Right ventricle myocardium inferior (tissue), 1 donor: ENCODE measurements around the gene ATP2B2. TPM values are rescaled to one million over a fixed set of nuclear protein-coding genes. Genes with fewer than 3 reads are reported as not detected.

Experiments used
- ATAC-seq: fragments of 200-7000 bp; cut with Tn5 transposase; one replicate; pipeline ENCODE4 v1.9.1; 2020; ENCODE audit warnings: mild to moderate bottlenecking, moderate library complexity
- DNase-seq: peaks from one replicate; pipeline ENCODE4 v3.0.0; 2021; ENCODE audit errors: missing footprints
- intact Hi-C: fragments of 100-400 bp; cut with DNase I; formaldehyde crosslinking; loops from one replicate; pipeline ENCODE4 v1.11.0; 2022
- total RNA-seq: library from RNA; stranded (reverse); fragmentation: NEBNext Ultra II Directional; extraction: Animal tissue kit (Norgen Biotek cat#: 25700); gene quantifications from one replicate; pipeline ENCODE4 v1.2.1, GENCODE V29; 2021
- donor health status: DM: no; HTN: yes; CAD: no; lungs with severe emphysema.

Gene ATP2B2
- total RNA-seq, 1 donor from 2014 or later, result 0.14 TPM

- ATAC-seq (no peak), DNase-seq (peak; percentile 28)
- intact Hi-C loops, result no loop called here
Measured at GRCh38 chr3:10337323-10338163, 167.8 kb downstream of the ATP2B2 start.

- no peak for ATAC-seq
- DNase-seq, result peak; percentile 64
Measured at GRCh38 chr3:10336761-10337160, 168.6 kb downstream of the ATP2B2 start.

DNA sequence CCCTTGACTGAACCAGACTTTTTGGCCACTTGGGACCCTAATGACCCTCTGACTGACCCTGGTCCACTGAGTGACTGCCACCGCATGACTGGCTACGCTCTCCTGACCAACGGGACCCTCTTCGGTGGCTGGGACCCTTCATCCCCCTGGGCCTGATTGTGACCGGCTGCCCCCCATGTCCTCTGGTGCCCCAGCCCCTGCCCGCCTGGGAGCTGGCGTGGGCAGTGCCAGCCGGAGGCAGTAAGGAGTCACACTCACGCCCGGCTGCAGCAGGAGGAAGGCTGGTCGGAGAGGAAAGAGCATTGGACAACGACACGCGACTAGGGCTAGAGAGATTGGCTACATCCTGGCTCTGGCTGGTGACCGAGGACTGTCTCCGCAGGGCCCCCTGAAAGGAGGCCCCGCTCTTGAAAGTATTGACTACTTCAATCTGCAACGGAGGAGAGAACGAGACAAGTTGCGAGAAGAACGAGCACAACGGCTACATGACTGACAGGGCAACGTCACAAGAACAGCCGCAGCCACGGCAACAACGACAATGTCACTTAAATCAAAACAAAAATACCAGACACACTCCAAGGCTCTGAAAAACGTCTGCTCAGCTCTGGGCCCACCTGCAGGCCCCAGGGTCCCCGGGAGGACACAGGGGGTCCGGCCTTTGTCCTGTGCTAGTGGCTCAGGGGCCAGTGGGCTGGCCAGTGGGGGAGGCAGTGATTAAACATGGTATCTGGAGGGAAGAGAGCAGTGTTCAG is 169.3 kb downstream of the ATP2B2 start:
- peak; percentile 40 for DNase-seq
- no peak for ATAC-seq
- intact Hi-C loops, result no loop called here

More at GRCh38 chr3:10336761-10337160, 168.6 kb downstream of the ATP2B2 start:
- intact Hi-C loops, result no loop called here

DNA sequence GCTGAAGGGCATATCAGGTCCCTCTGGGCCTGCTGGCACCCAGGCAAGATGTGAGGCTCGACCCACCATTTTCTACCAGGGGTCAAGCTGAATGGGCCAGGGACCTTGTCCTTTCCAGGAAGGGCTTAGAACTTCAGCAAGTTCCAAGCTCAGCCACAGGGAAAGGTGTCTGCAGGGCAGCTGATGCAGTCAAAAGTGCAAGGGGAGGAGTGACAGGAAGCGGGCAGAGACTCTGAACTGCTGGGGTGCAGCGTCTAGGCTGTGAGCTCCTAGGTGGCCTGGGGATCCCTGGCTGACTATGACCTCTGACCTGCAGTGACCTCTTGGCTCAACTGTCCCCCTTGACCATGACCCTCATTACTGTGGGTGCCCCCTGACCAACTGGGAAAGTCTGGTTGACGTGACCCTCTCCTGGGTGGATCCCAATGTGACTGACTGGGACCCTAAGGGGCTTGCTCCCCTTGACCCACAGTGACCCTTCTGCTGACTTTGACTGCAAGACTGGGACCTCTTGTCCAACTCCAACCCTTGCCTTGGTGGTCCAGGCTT is 170.1 kb downstream of the ATP2B2 start:
- DNase-seq (peak; percentile 28), ATAC-seq (no peak)
- intact Hi-C loops, result no loop called here

GRCh38 chr3:10334459-10334858 is 170.9 kb downstream of the ATP2B2 start:
- no peak for ATAC-seq
- DNase-seq, result peak; percentile 55
- intact Hi-C loops, result no loop called here

DNA sequence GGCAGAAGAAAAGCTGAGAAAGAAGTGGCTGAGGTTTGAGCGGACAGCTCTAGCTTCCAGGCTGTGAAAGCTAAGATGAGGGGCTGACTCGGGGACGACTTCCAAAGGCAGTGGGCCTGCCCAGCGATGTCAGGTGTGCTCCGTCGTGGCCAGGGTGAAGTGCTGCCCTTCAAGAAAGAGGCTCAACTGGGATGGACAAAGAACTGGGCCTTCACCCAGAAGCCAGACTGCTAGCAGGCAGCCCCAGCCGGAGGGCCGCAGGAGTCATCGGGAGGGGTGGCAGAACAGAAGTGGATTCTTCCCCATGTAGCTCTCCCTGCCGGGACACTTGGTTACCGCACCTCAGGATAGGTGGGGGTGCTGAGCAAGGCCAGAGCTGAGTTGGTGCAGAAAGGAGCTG is 171.3 kb downstream of the ATP2B2 start:
- ATAC-seq, result no peak
- intact Hi-C loops, result no loop called here
- peak; percentile 44 for DNase-seq

DNA sequence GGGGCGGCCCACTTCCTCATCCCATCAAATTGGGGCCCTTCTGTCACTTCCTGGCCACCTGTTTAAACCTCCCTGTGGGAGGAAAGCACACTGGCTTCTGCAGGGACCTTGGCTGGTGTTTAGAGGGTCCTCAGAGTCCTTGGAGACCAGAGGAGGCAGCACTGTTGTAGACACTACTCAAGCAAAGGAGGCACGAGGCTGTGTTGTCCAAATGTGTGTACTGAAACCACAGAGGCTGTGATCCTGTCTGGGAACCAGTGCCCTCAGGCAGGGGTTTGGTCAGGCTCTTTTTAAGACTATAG is 172.1 kb downstream of the ATP2B2 start:
- no peak for ATAC-seq
- intact Hi-C loops, result no loop called here

DNA sequence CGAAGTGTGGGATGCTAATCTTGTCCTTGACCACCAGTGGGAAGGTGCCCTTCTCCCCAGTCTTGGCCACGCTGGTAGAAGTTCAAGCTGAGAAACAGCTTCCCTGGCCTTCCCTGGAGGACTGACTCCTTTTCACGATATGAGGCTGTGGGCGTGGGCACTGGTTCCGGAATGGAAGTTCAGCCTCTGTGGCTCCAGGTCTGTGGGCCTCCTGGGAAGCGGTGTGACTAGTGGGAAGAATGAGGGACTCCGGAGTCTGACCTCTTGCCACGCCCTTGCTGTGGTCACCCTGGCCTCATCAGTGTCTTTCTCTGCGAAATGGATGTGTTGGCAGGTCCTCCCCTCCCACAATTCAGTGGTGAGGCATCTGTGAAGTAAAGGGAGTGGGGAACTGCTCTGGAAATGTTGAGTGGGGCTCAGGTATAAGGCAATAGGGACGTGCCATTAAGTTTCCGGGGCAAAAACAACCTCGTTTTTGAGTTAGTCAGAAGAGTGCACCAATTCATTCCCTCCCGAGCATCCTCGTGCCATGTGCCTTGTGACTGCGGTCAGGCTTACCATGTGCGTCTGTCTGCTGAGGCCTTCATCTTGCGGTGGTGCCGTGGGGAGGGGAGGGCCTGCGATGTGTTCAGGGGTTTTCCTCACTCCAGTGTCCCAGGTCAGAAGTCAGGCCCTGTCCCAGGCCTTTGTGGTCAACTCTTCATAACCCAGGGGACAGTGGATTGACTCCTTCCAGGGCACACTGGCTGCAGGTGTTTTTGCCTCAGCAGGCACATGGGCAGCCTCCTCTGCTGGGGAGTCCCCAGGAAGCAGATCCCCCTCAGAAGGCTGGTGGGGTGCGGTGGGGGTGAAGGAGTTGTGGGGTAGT is 172.7 kb downstream of the ATP2B2 start:
- DNase-seq (peak; percentile 25), ATAC-seq (no peak)
- intact Hi-C loops, result no loop called here

More for the DNA sequence above, 172.1 kb downstream of the ATP2B2 start:
- DNase-seq, result no peak

DNA sequence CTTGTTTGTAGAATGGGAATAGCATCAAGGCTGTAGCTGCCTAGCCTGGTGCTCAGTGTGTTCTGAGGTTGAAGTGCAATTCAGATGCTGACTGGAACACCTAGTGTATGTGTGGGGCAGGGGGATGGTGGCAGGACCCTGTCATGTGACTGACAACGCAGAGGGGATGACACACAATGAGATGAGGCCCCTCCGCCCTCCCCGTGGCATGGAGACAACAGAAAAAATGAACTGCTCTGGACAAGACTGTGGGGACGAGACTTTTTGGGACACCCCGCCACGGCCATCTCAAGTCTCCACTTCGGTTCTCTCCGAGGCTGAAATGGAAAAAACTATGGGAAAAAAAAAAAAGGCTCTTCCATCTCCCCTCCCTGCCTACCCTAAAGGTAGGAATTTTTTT is 174.1 kb downstream of the ATP2B2 start:
- DNase-seq, result peak; percentile 34
- no peak for ATAC-seq
- intact Hi-C loops, result no loop called here

GRCh38 chr3:10330319-10330718 is 175.1 kb downstream of the ATP2B2 start:
- no peak for ATAC-seq
- intact Hi-C loops, result no loop called here
- peak; percentile 62 for DNase-seq

- intact Hi-C loops, result no loop called here
- DNase-seq (no peak), ATAC-seq (no peak)
Measured at GRCh38 chr3:10329495-10330015, 175.8 kb downstream of the ATP2B2 start.

DNA sequence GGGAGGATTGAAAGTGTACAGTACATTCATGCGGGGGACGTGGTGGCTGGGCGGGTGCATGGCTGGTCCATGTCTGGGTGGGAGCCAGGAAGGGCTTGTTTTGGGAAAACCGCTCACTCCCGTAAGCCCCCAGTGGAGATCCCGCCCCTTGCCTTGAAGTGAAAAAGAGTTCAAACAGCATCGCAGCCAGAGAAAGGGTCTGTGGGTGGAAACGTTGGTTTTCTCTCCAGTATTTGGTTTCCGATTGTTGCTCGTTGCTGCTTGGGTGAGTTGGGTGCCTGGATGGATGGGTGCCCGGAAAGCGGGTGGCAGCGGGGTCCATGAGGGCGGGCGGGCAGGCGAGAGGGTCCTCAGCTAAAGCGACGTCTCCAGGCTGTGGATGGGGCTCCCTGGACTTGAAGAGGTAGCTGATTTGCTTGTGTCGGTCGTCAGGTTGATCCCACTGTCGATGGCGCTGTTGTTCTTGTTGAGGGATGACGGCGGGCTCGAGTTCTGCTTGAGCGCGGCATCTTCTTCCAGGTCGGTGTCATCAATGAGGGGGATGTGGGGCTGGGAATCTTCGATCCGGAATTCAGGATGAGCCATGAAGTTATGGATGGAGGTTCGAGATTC is 176.8 kb downstream of the ATP2B2 start:
- DNase-seq (peak; percentile 41), ATAC-seq (no peak)
- intact Hi-C loops, result no loop called here

- DNase-seq (no peak), ATAC-seq (no peak)
- intact Hi-C loops, result no loop called here
Measured at GRCh38 chr3:10327592-10327991, 177.8 kb downstream of the ATP2B2 start.

GRCh38 chr3:10322352-10322710 is 183.1 kb downstream of the ATP2B2 start:
- intact Hi-C loops, result no loop called here
- ATAC-seq (no peak), DNase-seq (no peak)

GRCh38 chr3:10321630-10322351 is 183.6 kb downstream of the ATP2B2 start:
- ATAC-seq (no peak), DNase-seq (peak; percentile 60)
- intact Hi-C loops, result no loop called here

DNA sequence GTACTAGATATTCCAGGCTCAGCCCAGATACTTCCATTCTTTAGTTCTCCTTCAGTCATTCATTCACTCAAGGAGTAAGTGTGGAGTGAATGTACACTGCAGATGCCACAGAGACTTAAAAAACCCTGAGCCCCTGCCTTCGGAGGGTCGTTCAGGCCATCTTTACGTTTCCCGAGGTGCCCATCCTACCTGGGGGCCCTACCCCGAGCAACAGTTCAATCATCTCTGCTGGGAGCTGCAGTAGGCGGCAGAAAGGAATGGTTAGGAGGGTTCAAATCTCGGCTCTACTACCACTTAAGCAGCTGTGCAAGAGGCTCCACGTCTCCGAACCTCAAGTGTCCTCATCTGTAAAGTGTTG is 185.1 kb downstream of the ATP2B2 start:
- intact Hi-C loops, result no loop called here
- peak; percentile 23 for DNase-seq
- no peak for ATAC-seq

DNA sequence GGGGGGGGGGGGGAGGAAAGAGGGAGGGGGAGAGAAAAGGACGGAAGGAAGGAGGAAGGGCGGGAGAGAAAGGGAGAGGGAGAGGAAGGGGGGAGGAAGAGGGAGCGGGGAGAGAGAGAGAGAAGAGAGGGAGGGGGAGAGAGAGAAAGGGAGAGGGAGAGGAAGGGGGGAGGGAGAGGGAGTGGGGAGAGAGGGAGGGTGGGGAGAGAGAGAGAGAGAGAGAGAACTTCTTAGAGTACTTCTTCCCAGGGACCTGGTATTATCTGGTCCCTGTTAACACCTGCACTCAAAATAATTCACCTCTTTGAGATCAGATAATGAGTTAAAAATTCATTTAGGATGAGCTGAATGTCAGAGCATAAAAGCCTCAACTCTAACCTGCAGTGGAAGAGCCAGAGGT is 185.6 kb downstream of the ATP2B2 start:
- intact Hi-C loops, result no loop called here

DNA sequence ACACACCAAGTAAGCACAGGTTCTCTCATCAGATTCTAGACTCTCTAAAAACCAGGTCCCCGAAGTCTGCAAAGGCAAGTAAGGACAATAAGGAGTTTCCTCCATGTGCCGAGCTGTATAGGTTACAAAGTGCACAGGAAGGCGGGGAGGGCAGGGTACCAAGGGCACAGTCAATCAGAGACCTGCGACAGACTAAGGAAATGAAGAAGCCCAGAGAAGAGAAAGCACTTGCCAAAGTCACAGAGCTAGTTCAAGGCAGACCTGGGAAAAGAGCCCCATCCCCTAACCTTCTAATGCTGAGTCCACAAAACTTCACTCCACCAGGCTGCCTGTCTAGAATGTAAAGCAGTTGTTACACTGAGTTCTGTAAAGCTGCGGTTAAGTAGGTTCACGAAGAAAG is 186.1 kb downstream of the ATP2B2 start:
- DNase-seq, result no peak
- intact Hi-C loops, result no loop called here
- ATAC-seq, result no peak

More for the DNA sequence above, 185.6 kb downstream of the ATP2B2 start:
- ATAC-seq (no peak), DNase-seq (no peak)
